Activated CD4-positive, alpha-beta T cell treated with anti-CD3 and anti-CD28 coated beads, Interleukin-10, Interleukin-2, amounts not matched to agents 100 ng/mL and 50 ng/mL, durations not matched to agents 16 hours and 8 hours (primary cell): Measurements from ENCODE around the gene CD3D.
"Not testable (repeated sequence)": the region's sequence is repeated elsewhere in the genome, so short reads cannot be mapped to it uniquely, and the experiment has no call there.

Experiments
- DNase-seq: peaks from one replicate; pipeline ENCODE4 v3.0.0-alpha.2; 2020

CD3D gene

GRCh38 chr11:118338637-118339061 is 3.9 kb downstream of the CD3D start:
- DNase-seq, result peak; percentile 92

- no peak for DNase-seq
Observed at GRCh38 chr11:118334745-118335144, 7.8 kb downstream of the CD3D start.

GRCh38 chr11:118328745-118329144 is 13.8 kb downstream of the CD3D start:
- no peak for DNase-seq

- no peak for DNase-seq
Observed at GRCh38 chr11:118325283-118325682, 17.2 kb downstream of the CD3D start.

- DNase-seq, result no peak
Observed at GRCh38 chr11:118322721-118323120, 19.8 kb downstream of the CD3D start.

- no peak for DNase-seq
Observed at GRCh38 chr11:118321386-118322082, 21.0 kb downstream of the CD3D start.

GRCh38 chr11:118320515-118320914 is 22.0 kb downstream of the CD3D start:
- DNase-seq, result no peak

- no peak for DNase-seq
Observed at GRCh38 chr11:118319337-118319707, 23.2 kb downstream of the CD3D start.

- DNase-seq, result no peak
Observed at GRCh38 chr11:118318581-118319336, 23.7 kb downstream of the CD3D start.

GRCh38 chr11:118318124-118318523 is 24.4 kb downstream of the CD3D start:
- DNase-seq, result no peak

GRCh38 chr11:118314988-118315411 is 27.5 kb downstream of the CD3D start:
- DNase-seq, result no peak

GRCh38 chr11:118313242-118313641 is 29.3 kb downstream of the CD3D start:
- DNase-seq, result no peak

GRCh38 chr11:118312328-118312727 is 30.2 kb downstream of the CD3D start:
- no peak for DNase-seq

GRCh38 chr11:118311518-118311917 is 31.0 kb downstream of the CD3D start:
- no peak for DNase-seq

- no peak for DNase-seq
Observed at GRCh38 chr11:118310781-118311485, 31.6 kb downstream of the CD3D start.

GRCh38 chr11:118310271-118310670 is 32.2 kb downstream of the CD3D start:
- no peak for DNase-seq

GRCh38 chr11:118308995-118309528 is 33.4 kb downstream of the CD3D start:
- DNase-seq, result not testable (repeated sequence)

- peak; percentile 70 for DNase-seq
Observed at GRCh38 chr11:118306556-118306955, 35.9 kb downstream of the CD3D start.

GRCh38 chr11:118305726-118306125 is 36.8 kb downstream of the CD3D start:
- DNase-seq, result peak; percentile 63

GRCh38 chr11:118304568-118305248 is 37.8 kb downstream of the CD3D start, which contains the start of gene CD3E:
Gene CD3E (plus strand): TSS chr11:118304730. CDS start chr11:118304953, 223 bp downstream.
- DNase-seq, result peak; percentile 87

- DNase-seq, result no peak
Observed at GRCh38 chr11:118304227-118304567, 38.3 kb downstream of the CD3D start.

GRCh38 chr11:118301600-118302195 is 40.8 kb downstream of the CD3D start:
- DNase-seq, result no peak
